ENCODE measurements around the gene VPS37D. TPM values are rescaled to one million over a fixed set of nuclear protein-coding genes. Genes with fewer than 3 reads are reported as not detected.

The VPS37D gene
- total and polyA plus RNA-seq, 2 of the 4 experiments (the other 2 are of a cell fraction) = 2.3 to 3.1 TPM

- no peak for TF ChIP-seq CEBPB (IDR thresholded peaks at IDR 0.05; ENCODE audit: low read depth, low read length)
These were observed 49.6 kb downstream of the VPS37D start (continued) for GRCh38 chr7:73717025-73717807.

- Histone ChIP-seq H2AK5ac (ENCODE audit: low read depth, low read length) (peak overlapping the region; percentile 95), H2BK120ac (ENCODE audit: low read depth, low read length) (peak overlapping the region; percentile 48; the same call in 1 of the 2 replicates), H4K20me1 (ENCODE audit: insufficient read depth, low read length) (peaks cover 52% of the 10 kb centered on the region), H3K56ac (ENCODE audit: extremely low read depth, insufficient read depth, low read length) (no peak overlapping the region), H3K4me2 (ENCODE audit: low read depth, low read length) (peak overlapping the region; percentile 55), H3K18ac (ENCODE audit: low read depth, low read length) (no peak overlapping the region), H2BK20ac (ENCODE audit: low read depth, low read length) (peak overlapping the region; percentile 7; the same call in 1 of the 2 replicates), H3K79me1 (ENCODE audit: low read depth in 1 of 2, low read length in 2 of 2) (peaks cover 8 to 51% of the 10 kb centered on the region in 2 experiments), H4K91ac (ENCODE audit: insufficient read depth, low read depth, low read length) (no peak overlapping the region), H3K4me1 (ENCODE audit: control insufficient read depth, insufficient read depth, low read length) (peaks cover 28% of the 10 kb centered on the region), H3K4me3 (ENCODE audit: insufficient read depth, low read depth, low read length) (no peak overlapping the region), H3K36me3 (ENCODE audit: control insufficient read depth, insufficient read depth, low read length) (peaks cover 2% of the 10 kb centered on the region; the same call in 1 of the 2 replicates), H2AK9ac (replicated peaks; ENCODE audit: low read depth, low read length, poor library complexity) (peak overlapping the region; percentile 69), H3K23ac (ENCODE audit: low read depth, low read length) (peak overlapping the region; percentile 62; the same call in 1 of the 2 replicates), H4K5ac (ENCODE audit: low read depth, low read length) (no peak overlapping the region), H2AFZ (replicated peaks; ENCODE audit: low read length, poor library complexity) (no peak overlapping the region), H2BK5ac (ENCODE audit: low read depth, low read length, poor library complexity, severe bottlenecking) (peak overlapping the region; percentile 27), H3K27ac (ENCODE audit: insufficient read depth, low read length) (peak overlapping the region; percentile 47; the same call in 1 of the 2 replicates), H2BK15ac (ENCODE audit: low read depth, low read length) (no peak overlapping the region), H3K4ac (ENCODE audit: low read depth, low read length) (peak overlapping the region; percentile 62), H3K9ac (ENCODE audit: low read depth, low read length) (no peak overlapping the region), H3K9me1 (ENCODE audit: insufficient read depth, low read length) (peaks cover 18% of the 10 kb centered on the region), H4K8ac (ENCODE audit: low read depth in 2 of 2, low read length in 2 of 2) (no peak overlapping the region), H3K14ac (replicated peaks; ENCODE audit: low read depth, low read length) (no peak overlapping the region), H3K27me3 (ENCODE audit: control insufficient read depth, insufficient read depth, low read length) (no peaks in the 10 kb centered on the region), H3K9me3 (ENCODE audit: control insufficient read depth, insufficient read depth, low read length) (no peaks in the 10 kb centered on the region)
- ChIA-PET CTCF (interaction anchor here (1.0 to 1.3 kb wide), 3 partner anchors 17 to 111 kb away, joined by 3 read pairs; no protein-coding TSS in a partner anchor), POLR2A (ENCODE audit: unreplicated experiment) (no interaction called here)
- dilution Hi-C loops (cut with HindIII; ENCODE audit: low sequenced_read_pairs, unreplicated experiment) (no loop called here), in situ Hi-C loops (cut with MboI; ENCODE audit: low sequenced_read_pairs) (no loop called here), intact Hi-C loops (cut with micrococcal nuclease) (loop anchor here (5.0 kb wide), 2 partner anchors 36 to 51 kb away; partner anchors contain the start of genes BUD23, DNAJC30 and VPS37D)
- ATAC-seq (ENCODE audit: low read depth) (peak; percentile 15), DNase-seq (peak; percentile 93)
- no TSS peak for BruUV-seq (replicated peaks)
- 7% methylated on average over 2 of the region's 10 CpGs; no CpG with 5 or more reads in 1 of the 2 experiments for WGBS, 2 experiments (ENCODE audit: extremely low coverage in 2 of 2, insufficient read length in 1 of 2)
- TF ChIP-seq RCOR1 (IDR thresholded peaks at IDR 0.05; ENCODE audit: insufficient replicate concordance, low read length) (peak; percentile 59), CEBPB (IDR thresholded peaks at IDR 0.05; ENCODE audit: low read depth, low read length) (peak; percentile 89), MAFK (IDR thresholded peaks at IDR 0.05; ENCODE audit: low read depth, low read length) (peak; percentile 40), CTCF (conservative IDR thresholded peaks at IDR 0.05; ENCODE audit: low read depth, low read length) (no peak), RFX5 (IDR thresholded peaks at IDR 0.05; ENCODE audit: low read depth, low read length) (no peak), BHLHE40 (IDR thresholded peaks at IDR 0.05; ENCODE audit: low read depth, low read length) (peak; percentile 38; the same call in 1 of the 2 replicates), NFE2L2 (IDR thresholded peaks at IDR 0.05; ENCODE audit: low read depth, low read length) (peak; percentile 28; the same call in 1 of the 2 replicates), RAD21 (IDR thresholded peaks at IDR 0.05; ENCODE audit: low read length) (no peak), SMC3 (IDR thresholded peaks at IDR 0.05; ENCODE audit: low read depth, low read length) (peak; percentile 7; the same call in 1 of the 2 replicates), MAZ (IDR thresholded peaks at IDR 0.05; ENCODE audit: borderline replicate concordance, low read depth, low read length) (no peak), MXI1 (IDR thresholded peaks at IDR 0.05; ENCODE audit: borderline replicate concordance, low read depth, low read length) (no peak), ELK1 (IDR thresholded peaks at IDR 0.05; ENCODE audit: borderline replicate concordance, low read depth, low read length) (no peak)
These were observed 50.4 kb downstream of the VPS37D start for GRCh38 chr7:73717991-73718405.

Data from IMR-90 (cell line).